ENCODE data around the gene KCNH4. TPM values are rescaled to one million over a fixed set of nuclear protein-coding genes. Genes with fewer than 3 reads are reported as not detected.

Gene KCNH4
- total and polyA plus RNA-seq, 2 of the 13 experiments (the other 11 are each of a cell fraction or from before 2014, with no cell fraction given): 0.01 to 0.09 TPM

- TF ChIP-seq, protein P1, sequence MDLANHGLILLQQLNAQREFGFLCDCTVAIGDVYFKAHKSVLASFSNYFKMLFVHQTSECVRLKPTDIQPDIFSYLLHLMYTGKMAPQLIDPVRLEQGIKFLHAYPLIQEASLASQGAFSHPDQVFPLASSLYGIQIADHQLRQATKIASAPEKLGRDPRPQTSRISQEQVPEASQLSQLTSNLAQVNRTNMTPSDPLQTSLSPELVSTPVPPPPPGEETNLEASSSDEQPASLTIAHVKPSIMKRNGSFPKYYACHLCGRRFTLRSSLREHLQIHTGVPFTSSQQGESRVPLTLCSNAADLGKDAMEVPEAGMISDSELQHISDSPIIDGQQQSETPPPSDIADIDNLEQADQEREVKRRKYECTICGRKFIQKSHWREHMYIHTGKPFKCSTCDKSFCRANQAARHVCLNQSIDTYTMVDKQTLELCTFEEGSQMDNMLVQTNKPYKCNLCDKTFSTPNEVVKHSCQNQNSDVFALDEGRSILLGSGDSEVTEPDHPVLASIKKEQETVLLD (CRISPR knock-in tag; IDR thresholded peaks at IDR 0.05; ENCODE audit: low read depth): no peak
- TF ChIP-seq EP300 (IDR thresholded peaks at IDR 0.05; ENCODE audit: low read depth in 2 of 2, low read length in 2 of 2) (peak in 1 of 2 experiments; percentile 27; a peak in 1 of 4 replicates), EP300 (CRISPR knock-in tag; IDR thresholded peaks at IDR 0.05; ENCODE audit: borderline replicate concordance) (no peak), NR2F6 (IDR thresholded peaks at IDR 0.05) (no peak), NR2F6 (CRISPR knock-in tag; IDR thresholded peaks at IDR 0.05) (peak; percentile 70), SNAPC5 (CRISPR knock-in tag; IDR thresholded peaks at IDR 0.05; ENCODE audit: borderline replicate concordance) (no peak), ZNF10 (CRISPR knock-in tag; IDR thresholded peaks at IDR 0.05; ENCODE audit: borderline replicate concordance, low read depth) (no peak), DBP (CRISPR knock-in tag; IDR thresholded peaks at IDR 0.05; ENCODE audit: not compliant biosample characterization) (no peak), ZBTB38 (CRISPR knock-in tag; IDR thresholded peaks at IDR 0.05) (peak; percentile 45; the same call in 1 of the 2 replicates), ZNF605 (CRISPR knock-in tag; IDR thresholded peaks at IDR 0.05) (peak; percentile 86), HINFP (CRISPR knock-in tag; IDR thresholded peaks at IDR 0.05; ENCODE audit: low read depth) (no peak), ZFX (CRISPR knock-in tag; IDR thresholded peaks at IDR 0.05; ENCODE audit: low read depth) (peak; percentile 40; the same call in 1 of the 2 replicates), HOXA3 (CRISPR knock-in tag; IDR thresholded peaks at IDR 0.05) (0 out of 2 replicates have a peak, but pooled peaks have one; percentile 54), KLF11 (CRISPR knock-in tag; IDR thresholded peaks at IDR 0.05) (0 out of 2 replicates have a peak, but pooled peaks have one; percentile 58), ZKSCAN5 (CRISPR knock-in tag; IDR thresholded peaks at IDR 0.05) (no peak)
- TF ChIP-seq, protein P2, sequence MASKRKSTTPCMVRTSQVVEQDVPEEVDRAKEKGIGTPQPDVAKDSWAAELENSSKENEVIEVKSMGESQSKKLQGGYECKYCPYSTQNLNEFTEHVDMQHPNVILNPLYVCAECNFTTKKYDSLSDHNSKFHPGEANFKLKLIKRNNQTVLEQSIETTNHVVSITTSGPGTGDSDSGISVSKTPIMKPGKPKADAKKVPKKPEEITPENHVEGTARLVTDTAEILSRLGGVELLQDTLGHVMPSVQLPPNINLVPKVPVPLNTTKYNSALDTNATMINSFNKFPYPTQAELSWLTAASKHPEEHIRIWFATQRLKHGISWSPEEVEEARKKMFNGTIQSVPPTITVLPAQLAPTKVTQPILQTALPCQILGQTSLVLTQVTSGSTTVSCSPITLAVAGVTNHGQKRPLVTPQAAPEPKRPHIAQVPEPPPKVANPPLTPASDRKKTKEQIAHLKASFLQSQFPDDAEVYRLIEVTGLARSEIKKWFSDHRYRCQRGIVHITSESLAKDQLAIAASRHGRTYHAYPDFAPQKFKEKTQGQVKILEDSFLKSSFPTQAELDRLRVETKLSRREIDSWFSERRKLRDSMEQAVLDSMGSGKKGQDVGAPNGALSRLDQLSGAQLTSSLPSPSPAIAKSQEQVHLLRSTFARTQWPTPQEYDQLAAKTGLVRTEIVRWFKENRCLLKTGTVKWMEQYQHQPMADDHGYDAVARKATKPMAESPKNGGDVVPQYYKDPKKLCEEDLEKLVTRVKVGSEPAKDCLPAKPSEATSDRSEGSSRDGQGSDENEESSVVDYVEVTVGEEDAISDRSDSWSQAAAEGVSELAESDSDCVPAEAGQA (IDR thresholded peaks at IDR 0.05; ENCODE audit: low read depth): no peak
- TF ChIP-seq, protein P2 (CRISPR knock-in tag; IDR thresholded peaks at IDR 0.05; ENCODE audit: borderline replicate concordance): no peak
Measured at GRCh38 chr17:42135664-42136653, 45.0 kb downstream of the KCNH4 start (continued).

Data from HepG2 (cell line).